SKM-1 treated with dmso at 0.1 percent for 144 hours (cell line): Measurements from ENCODE around the gene CRADD.

Source experiments
- DNase-seq: peaks from one replicate; lab custom pipeline; 2025; ENCODE audit not compliant: unreplicated experiment; lab: John Stamatoyannopoulos, UW

CRADD gene

DNA sequence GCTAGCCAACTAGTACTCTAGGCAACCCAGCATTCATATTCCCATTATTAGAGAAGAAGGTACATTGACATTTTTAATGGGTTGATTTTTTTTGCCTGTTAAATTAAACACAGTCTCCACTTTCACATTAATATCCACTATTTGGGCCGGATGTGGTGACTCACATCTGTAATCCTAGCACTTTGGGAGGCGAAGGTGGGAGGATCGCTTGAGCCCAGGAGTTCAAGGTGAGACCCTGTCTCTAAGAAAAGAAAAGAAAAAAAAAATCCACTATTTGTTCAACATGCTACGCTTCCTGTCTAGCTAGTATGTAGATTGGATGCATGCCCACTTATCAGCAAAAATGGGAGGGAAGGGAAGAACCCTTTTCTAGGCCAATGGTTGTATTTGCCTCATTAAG is 7.1 kb upstream of the CRADD start:
- DNase-seq = no peak

- DNase-seq = no peak
These were observed 6.1 kb upstream of the CRADD start for GRCh38 chr12:93671044-93671443.

DNA sequence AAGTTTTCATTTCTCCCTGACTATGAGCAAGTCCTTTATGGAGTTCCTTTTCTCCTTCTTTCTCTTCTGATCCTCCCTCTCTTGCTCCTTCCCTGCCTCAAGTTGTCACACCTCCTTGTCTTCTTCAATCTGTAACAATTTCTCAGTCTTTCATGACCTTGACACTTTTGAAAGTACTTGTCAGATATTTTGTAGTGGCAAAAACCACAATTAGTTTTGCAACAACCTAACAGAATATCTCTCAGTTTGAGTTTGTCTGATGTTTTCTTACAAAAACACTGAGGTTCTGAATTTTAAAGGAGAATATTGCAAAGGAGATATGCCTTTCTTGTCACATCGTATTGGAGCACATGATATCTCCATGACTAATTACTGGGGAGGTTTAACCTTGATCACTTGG is 4.1 kb upstream of the CRADD start:
- DNase-seq = no peak

- no peak for DNase-seq
These were observed 2.8 kb upstream of the CRADD start for GRCh38 chr12:93674386-93674785.

DNA sequence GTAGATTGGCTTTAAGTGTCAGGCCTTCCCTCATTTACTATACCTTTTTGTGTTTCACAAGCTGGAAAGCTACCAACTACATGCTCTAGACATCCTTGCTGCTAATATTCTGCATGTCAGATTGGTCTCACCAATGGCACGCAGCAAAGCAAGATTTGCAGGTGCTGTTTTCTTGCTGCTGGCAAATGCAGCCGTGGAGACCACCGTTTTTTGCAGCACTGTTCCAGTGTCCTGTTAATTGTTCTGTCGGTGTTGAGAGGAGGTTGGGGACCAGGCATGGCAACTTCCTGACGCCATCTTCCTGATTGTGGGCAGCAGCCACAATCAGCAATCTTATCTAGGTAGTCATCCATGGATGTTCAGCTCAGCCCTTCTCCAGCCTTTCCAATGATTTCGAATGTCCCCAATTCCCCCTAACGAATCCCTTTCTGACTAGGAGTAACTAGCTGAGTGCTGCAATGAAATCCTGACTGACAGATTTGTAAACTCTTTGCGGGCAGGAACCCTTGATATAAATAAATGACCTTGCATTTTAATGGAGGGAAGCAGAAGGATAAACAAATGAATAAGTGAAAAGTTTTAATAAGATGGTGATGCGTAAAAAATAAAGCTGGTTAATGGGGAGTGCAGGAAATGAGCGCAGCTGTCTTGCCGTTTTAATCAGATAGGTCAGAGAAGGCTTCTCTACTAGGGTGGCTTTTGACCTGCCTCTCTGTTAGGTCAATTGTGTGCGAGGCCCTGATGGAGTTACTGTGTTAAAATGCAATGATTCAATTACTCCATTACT is 574 bp upstream of the CRADD start:
- DNase-seq = no peak

GRCh38 chr12:93678779-93679178 is 1.6 kb downstream of the CRADD start:
- DNase-seq = no peak

DNA sequence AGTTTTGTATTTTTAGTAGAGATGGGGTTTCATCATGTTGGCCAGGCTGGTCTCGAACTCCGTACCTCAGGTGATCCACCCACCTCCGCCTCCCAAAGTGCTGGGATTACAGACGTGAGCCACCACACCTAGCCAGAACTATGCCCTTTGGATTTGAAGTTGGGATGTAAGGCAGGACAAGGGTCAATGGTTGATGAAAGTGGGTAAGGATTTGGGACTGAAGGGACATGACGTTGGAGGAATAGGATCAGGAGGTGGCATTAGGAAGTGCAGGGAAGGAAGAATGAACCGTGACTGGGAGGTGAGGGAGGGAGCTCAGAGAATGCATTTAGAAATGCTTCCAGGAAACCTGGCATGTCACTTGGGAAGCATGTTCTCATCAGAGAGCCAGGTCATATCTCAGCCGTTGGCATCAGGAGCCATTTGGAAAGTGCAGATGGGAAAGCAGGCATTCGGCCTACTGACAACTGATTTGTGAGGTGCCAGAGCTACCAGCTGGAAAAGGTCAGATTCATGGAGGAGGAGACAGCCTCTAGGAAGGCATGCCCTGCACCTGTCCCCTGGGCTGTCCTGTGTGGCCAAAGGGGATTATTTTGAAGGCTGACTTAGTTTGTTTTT is 2.2 kb downstream of the CRADD start:
- DNase-seq = no peak

GRCh38 chr12:93680006-93680405 is 2.8 kb downstream of the CRADD start:
- DNase-seq = no peak

DNA sequence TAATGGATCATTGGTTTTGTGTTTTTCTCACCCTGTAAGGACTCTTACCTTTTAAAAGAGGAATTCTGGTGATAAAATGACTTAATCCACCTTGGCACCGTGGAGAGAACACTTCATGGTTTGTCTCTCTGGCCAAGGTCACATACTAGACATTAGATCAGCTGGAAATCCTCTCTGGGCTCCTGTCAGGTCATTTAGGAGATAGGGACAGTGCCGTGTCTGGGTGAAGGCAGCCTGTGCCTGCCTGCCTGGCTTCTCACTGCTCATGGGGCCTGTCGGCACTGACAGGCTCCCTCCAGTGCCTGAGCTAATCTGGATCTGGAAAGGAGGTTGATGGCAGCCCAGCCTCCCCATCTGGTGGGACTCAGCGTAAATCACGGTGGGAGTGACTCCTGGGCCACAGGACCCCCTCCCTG is 5.7 kb downstream of the CRADD start:
- DNase-seq = no peak

GRCh38 chr12:93683410-93683809 is 6.2 kb downstream of the CRADD start:
- no peak for DNase-seq

DNA sequence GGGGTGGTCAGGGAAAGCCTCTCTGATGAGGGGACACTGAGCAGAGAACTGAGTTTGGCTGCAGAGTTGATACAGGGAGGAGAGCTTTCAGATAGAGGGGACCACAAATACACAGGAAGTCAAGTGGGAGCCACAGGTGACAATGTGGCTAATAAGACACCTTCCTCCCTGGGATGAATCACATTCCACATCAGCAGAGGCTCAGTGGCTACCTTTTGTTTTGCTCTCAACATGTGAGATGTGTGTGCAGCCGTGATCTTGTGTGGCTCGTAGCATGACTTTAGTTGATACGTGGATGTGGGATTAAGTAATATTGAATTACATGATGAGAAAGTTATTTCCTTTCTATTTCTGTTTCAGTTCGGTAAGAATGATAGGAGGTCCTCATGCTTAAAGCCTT is 7.5 kb downstream of the CRADD start:
- no peak for DNase-seq

- DNase-seq = no peak
These were observed 9.6 kb downstream of the CRADD start for GRCh38 chr12:93686572-93687356.

DNA sequence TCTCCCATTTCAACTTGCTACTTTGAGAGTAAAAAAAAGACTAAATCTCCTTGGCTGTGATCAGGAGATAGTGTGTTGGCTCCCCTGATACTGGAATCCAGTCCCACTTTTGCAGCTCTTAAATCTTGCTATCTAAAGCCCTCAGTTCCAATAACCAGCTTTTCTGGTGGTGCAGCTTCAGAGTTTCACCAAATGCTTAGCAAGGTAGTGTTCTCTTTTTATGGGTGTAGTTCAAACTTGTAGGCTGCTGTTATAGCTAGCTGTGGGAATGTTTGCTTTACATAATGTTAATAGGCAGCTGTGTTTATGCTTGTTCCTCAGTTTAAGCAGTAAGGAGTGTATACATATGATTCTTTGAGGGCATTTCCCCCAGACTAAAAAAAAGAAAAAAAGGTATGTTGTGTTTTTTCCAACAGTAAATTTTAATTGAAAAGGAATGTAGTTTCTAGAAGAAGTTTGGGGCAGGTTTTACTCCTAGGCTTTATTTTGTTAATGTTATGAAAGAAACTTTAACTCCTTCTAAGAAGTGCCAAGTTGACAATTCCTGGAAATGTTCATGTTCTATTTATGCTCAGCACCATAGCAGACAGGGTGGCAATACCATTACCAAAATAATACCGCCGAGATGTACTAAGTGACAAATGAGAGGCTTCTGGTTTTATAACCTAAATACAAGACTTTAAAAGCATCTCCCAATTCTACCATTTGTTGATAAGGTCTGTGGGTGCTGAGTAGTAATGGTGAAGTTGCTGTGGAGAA is 12.1 kb downstream of the CRADD start:
- no peak for DNase-seq

GRCh38 chr12:93696462-93696861 is 19.3 kb downstream of the CRADD start:
- DNase-seq = no peak

DNA sequence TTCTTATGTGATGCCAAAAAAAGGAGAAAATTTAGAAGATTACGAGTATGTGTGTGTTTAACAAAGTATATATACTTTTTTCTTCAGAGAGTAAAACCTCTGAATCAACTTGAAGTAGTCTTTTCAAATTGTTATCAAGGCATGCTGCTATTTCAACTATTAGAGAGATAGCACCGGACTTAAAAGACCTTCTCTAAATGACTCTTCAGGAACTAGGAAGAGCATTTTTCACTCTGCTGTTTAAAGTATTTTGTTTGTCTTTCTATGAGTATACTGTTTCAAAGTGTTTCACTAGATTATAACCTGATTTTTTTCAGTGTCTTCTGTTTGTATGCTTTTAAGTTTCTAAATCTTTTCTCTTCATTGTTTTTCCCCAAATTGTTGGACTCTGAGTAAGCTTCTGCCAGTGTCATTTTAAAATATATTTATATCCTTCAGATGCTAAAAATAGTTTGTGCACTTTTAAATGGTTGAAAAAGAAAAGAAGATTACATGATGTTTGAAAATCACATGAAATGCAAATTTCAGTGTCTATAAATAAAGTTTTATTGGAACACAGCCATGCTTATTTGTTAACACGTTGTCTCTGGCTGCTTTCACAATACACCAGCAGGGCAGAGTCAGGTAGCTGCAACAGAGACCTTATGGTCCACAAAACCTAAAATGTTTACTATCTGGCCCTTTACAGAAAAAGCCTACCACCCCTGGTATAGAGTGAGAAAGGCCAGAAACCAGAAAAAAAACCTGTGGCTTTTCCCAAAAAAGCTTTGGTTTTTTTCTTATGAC is 21.3 kb downstream of the CRADD start:
- no peak for DNase-seq

GRCh38 chr12:93699271-93700145 is 22.3 kb downstream of the CRADD start:
- DNase-seq = no peak

- DNase-seq = no peak
These were observed 25.6 kb downstream of the CRADD start for GRCh38 chr12:93702707-93703315.

- DNase-seq = no peak
These were observed 26.9 kb downstream of the CRADD start for GRCh38 chr12:93704122-93704521.

DNA sequence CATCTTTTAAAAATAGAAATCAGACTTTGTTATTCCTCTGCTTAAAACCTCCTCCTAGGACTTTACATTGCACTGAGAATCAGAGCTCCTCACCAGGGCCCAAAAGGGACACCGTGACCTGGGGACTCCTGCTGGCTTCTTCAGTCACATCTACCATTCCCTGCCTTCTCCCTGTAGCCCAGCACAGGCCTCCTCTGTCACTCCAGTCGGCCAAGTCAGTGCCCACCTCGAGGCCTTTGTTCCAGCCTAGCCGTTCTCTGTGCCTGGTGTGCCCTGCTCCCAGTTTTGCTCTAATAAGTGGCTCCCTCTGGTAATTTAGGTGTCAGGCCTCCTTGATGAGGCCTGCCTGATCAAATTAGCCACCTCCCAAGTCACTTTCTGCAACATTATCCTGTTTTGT is 27.4 kb downstream of the CRADD start:
- no peak for DNase-seq
